ENCODE measurements around the gene DNAJC11.

- TF ChIP-seq CTCF (IDR thresholded peaks at IDR 0.05) (no peak), REST (IDR thresholded peaks at IDR 0.05; ENCODE audit: insufficient read depth in 1 of 2, low read depth in 2 of 2, low read length in 1 of 2) (no peak), TCF7L2 (IDR thresholded peaks at IDR 0.05; ENCODE audit: low read depth, low read length) (no peak)
Observed at GRCh38 chr1:6602669-6603237, 98.9 kb downstream of the DNAJC11 start, which contains the start of gene KLHL21.

Data from Panc1 (cell line).